Gastrocnemius medialis (tissue), 4 donors: ENCODE measurements around the gene B9D2. TPM values are rescaled to one million over a fixed set of nuclear protein-coding genes. Genes with fewer than 3 reads are reported as not detected.
"Not testable (repeated sequence)": the region's sequence is repeated elsewhere in the genome, so short reads cannot be mapped to it uniquely, and the experiment has no call there.

ENCODE experiments used
- ATAC-seq, 2 donors: fragments of 150-250 bp; one replicate each; pipeline ENCODE4 v1.9.1; 2016
- DNase-seq, 2 donors: peaks; one replicate each; pipeline ENCODE4 v3.0.0-alpha.2; 2019
- H3K27ac ChIP-seq, 4 donors: fragments of 200-600 bp; sonication (generic); 1 replicate in 1 of 4; 2 replicates in 3 of 4; pipeline ENCODE4 v1.5.1; 2016 to 2018; ENCODE audit warnings: mild to moderate bottlenecking in 2 of 4, moderate library complexity in 1 of 4
- H3K27me3 ChIP-seq, 3 donors: fragments of 200-600 bp; sonication (generic) in 2 of 3; 1 replicate in 1 of 3; 2 replicates in 2 of 3; pipeline versions ENCODE4 v1.5.1 to v1.6.0; 2016 to 2019; ENCODE audit warnings: mild to moderate bottlenecking in 1 of 3, moderate library complexity in 1 of 3
- H3K36me3 ChIP-seq, 2 donors: fragments of 200-600 bp; sonication (generic) in 1 of 2; one replicate each; pipeline ENCODE4 v1.5.1; 2017 to 2018
- H3K4me1 ChIP-seq, 2 donors: fragments of 200-600 bp; sonication (generic) in 1 of 2; one replicate each; pipeline ENCODE4 v1.5.1; 2016 to 2017; ENCODE audit warnings: mild to moderate bottlenecking in 2 of 2
- H3K4me3 ChIP-seq, 4 donors: fragments of 200-600 bp; sonication (generic) in 3 of 4; 1 replicate in 1 of 4; 2 replicates in 3 of 4; pipeline ENCODE4 v1.5.1; 2016 to 2019; ENCODE audit warnings: mild to moderate bottlenecking in 2 of 4
- H3K9me3 ChIP-seq, 3 donors: fragments of 200-600 bp; sonication (generic) in 2 of 3; 1 replicate in 1 of 3; 2 replicates in 2 of 3; pipeline ENCODE4 v1.5.1; 2016 to 2019
- CTCF ChIP-seq, 5 experiments: fragments of 450-650 bp in 3 of 5; fragments of 200-600 bp in 2 of 5; sonication (generic) in 2 of 5; IDR thresholded peaks in 4 of 5; conservative IDR thresholded peaks in 1 of 5; 1 replicate in 4 of 5; 2 replicates in 1 of 5; pipeline ENCODE4 v1.5.1; 2016 to 2019; ENCODE audit warnings: antibody characterized with exemption in 5 of 5, mild to moderate bottlenecking in 3 of 5, moderate library complexity in 3 of 5
- POLR2A ChIP-seq, 2 donors: fragments of 450-650 bp; IDR thresholded peaks; one replicate each; pipeline ENCODE4 v1.6.1; 2017; ENCODE audit warnings: antibody characterized with exemption in 2 of 2, mild to moderate bottlenecking in 2 of 2, moderate library complexity in 2 of 2
- in situ Hi-C, 4 donors: fragments of 200-750 bp; cut with MboI; loops; one replicate each; pipeline versions ENCODE4 v1.15.0 to v1.8.0; 2017; ENCODE audit warnings: low sequenced_read_pairs in 4 of 4
- intact Hi-C: fragments of 100-400 bp; cut with DNase I; formaldehyde crosslinking; loops from one replicate; pipeline ENCODE4 v1.15.1; 2023; ENCODE audit warnings: low total_unique reads
- total RNA-seq, 4 donors: library from RNA; depleted of rRNA; stranded (reverse); fragments of >200 nt; gene quantifications; one replicate each; pipeline versions ENCODE4 v1.1.0 to v1.2.3, GENCODE V29; 2016

B9D2 gene
- total RNA-seq, 4 donors from 2014 or later = 2.6 to 6.9 (median 4.5) TPM

- intact Hi-C loops = no loop called here
- H3K27me3 ChIP-seq = no peaks in the 10 kb centered on the region
- H3K9me3 ChIP-seq = no peaks in the 10 kb centered on the region
- DNase-seq (no peak), ATAC-seq (no peak)
- TF ChIP-seq POLR2A (IDR thresholded peaks at IDR 0.05) = no peak
- H3K36me3 ChIP-seq = peaks cover 0 to 59% of the 10 kb centered on the region in 2 donors
- no peak overlapping the region for H3K27ac ChIP-seq
- no peak overlapping the region for H3K4me3 ChIP-seq
- in situ Hi-C loops = no loop called here
- no peaks in the 10 kb centered on the region for H3K4me1 ChIP-seq
Measured at GRCh38 chr19:41386442-41386841, 22.5 kb upstream of the B9D2 start.

- in situ Hi-C loops (no loop called here), intact Hi-C loops (no loop called here)
- Histone ChIP-seq H3K27ac (no peak overlapping the region), H3K4me3 (no peak overlapping the region), H3K36me3 (peaks cover 0 to 38% of the 10 kb centered on the region in 2 donors), H3K4me1 (peaks cover 0 to 2% of the 10 kb centered on the region in 2 donors), H3K27me3 (no peaks in the 10 kb centered on the region), H3K9me3 (no peaks in the 10 kb centered on the region)
- DNase-seq (no peak), ATAC-seq (no peak)
- TF ChIP-seq POLR2A (IDR thresholded peaks at IDR 0.05) (no peak), CTCF (IDR thresholded peaks at IDR 0.05 in 4 of 5, conservative IDR thresholded peaks at IDR 0.05 in 1 of 5) (no peak)
Measured at GRCh38 chr19:41384351-41384750, 20.4 kb upstream of the B9D2 start.

GRCh38 chr19:41381536-41381935 is 17.6 kb upstream of the B9D2 start:
- H3K27ac ChIP-seq, DNase-seq, H3K9me3 ChIP-seq, H3K27me3 ChIP-seq, H3K4me1 ChIP-seq, in situ Hi-C loops, ATAC-seq, intact Hi-C loops, H3K4me3 ChIP-seq: not testable (repeated sequence)
- H3K36me3 ChIP-seq = peaks cover 0 to 12% of the 10 kb centered on the region in 2 donors

GRCh38 chr19:41377977-41378709 is 14.2 kb upstream of the B9D2 start:
- no peak for ATAC-seq
- in situ Hi-C loops = no loop called here

GRCh38 chr19:41376998-41377365 is 13.0 kb upstream of the B9D2 start:
- TF ChIP-seq POLR2A (IDR thresholded peaks at IDR 0.05) (no peak), CTCF (IDR thresholded peaks at IDR 0.05 in 4 of 5, conservative IDR thresholded peaks at IDR 0.05 in 1 of 5) (no peak)
- ATAC-seq (no peak), DNase-seq (no peak)
- Histone ChIP-seq H3K9me3 (no peaks in the 10 kb centered on the region), H3K4me3 (peak overlapping the region; percentile 57 to 68 (median 62)), H3K4me1 (peaks cover 9 to 18% of the 10 kb centered on the region in 2 donors), H3K36me3 (no peaks in the 10 kb centered on the region), H3K27me3 (peaks cover 0 to 15% (median 5%) of the 10 kb centered on the region in 3 donors), H3K27ac (peak overlapping the region in 3 of 4 donors; percentile 58 to 76 (median 73))
- intact Hi-C loops = no loop called here
- in situ Hi-C loops = no loop called here

More at GRCh38 chr19:41377977-41378709, 14.2 kb upstream of the B9D2 start:
- DNase-seq = no peak
- Histone ChIP-seq H3K27ac (no peak overlapping the region), H3K9me3 (no peaks in the 10 kb centered on the region), H3K4me3 (no peak overlapping the region), H3K4me1 (peaks cover 9 to 18% of the 10 kb centered on the region in 2 donors), H3K27me3 (peaks cover 0 to 15% (median 5%) of the 10 kb centered on the region in 3 donors), H3K36me3 (peaks cover 0 to 5% of the 10 kb centered on the region in 2 donors)
- no peak for TF ChIP-seq POLR2A (IDR thresholded peaks at IDR 0.05)
- intact Hi-C loops = no loop called here

GRCh38 chr19:41376241-41376997 is 12.5 kb upstream of the B9D2 start, which contains the start of gene TMEM91:
Gene TMEM91, plus strand, starts transcription at chr19:41376533. Its CDS starts 1,777 bp downstream, at chr19:41378310.
- peak within 1 kb of the TSS; percentile 57 to 68 (median 62) for H3K4me3 ChIP-seq
- H3K9me3 ChIP-seq = no peaks in the 10 kb centered on the region
- intact Hi-C loops = no loop called here
- H3K27me3 ChIP-seq = peaks cover 0 to 15% (median 5%) of the 10 kb centered on the region in 3 donors
- TF ChIP-seq CTCF (IDR thresholded peaks at IDR 0.05 in 4 of 5, conservative IDR thresholded peaks at IDR 0.05 in 1 of 5) (no peak), POLR2A (IDR thresholded peaks at IDR 0.05) (no peak)
- no peak for ATAC-seq
- H3K36me3 ChIP-seq = no peaks in the 10 kb centered on the region
- in situ Hi-C loops = no loop called here
- DNase-seq = no peak
- H3K4me1 ChIP-seq = peaks cover 9 to 18% of the 10 kb centered on the region in 2 donors
- H3K27ac ChIP-seq = peak within 1 kb of the TSS; percentile 58 to 76 (median 70)
